Measurements from ENCODE around the gene BSPH1.
A peak's percentile ranks its signal among the peaks of the same experiment; 100 is the strongest.
"Not testable (repeated sequence)": the region's sequence is repeated elsewhere in the genome, so short reads cannot be mapped to it uniquely, and the experiment has no call there.

Gene BSPH1, protein sequence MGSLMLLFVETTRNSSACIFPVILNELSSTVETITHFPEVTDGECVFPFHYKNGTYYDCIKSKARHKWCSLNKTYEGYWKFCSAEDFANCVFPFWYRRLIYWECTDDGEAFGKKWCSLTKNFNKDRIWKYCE

DNA sequence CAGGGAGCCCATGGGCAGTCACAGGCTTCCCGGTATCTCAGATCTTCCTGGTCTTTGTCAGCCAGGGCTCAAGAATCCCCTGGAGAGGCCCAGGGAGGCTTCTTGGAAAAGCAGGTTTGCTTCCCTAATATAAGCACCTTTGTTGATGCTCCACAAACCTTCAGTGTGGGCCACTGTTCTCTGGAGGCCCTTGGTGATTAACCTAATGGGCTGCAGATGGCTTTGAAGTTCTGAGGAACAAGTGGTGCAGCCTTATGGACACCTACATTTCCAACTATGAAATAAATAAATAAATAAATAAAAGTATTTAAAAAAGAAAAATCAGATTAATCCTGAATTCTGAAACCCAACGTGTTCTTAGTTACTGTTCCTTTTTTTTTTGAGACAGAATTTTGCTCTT is at the start of gene BSPH1:
BSPH1 (minus strand) TSS at position 101 of the 400 bp plus-strand sequence; CDS start at position 12, 89 bp downstream.
- DNase-seq (ENCODE audit: low read depth): no peak

DNA sequence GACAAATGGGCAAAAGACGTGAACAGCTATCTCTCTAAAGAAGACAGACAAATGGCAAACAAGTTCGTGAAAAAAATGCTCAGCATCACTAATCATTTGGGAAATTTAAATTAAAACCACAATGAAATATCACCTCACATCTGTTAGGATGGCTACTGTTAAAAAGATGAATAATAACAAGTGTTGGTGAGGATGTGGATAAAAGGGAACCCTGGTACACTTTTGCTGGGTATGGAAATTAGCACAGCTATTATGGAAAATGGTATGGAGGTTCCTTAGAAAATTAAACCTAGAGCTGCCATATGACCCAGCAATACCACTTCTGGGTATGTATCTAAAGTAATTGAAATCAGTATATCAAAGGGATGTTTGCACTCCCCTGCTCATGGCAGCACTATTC is 44.8 kb upstream of the BSPH1 start:
- DNase-seq (ENCODE audit: low read depth): no peak

DNA sequence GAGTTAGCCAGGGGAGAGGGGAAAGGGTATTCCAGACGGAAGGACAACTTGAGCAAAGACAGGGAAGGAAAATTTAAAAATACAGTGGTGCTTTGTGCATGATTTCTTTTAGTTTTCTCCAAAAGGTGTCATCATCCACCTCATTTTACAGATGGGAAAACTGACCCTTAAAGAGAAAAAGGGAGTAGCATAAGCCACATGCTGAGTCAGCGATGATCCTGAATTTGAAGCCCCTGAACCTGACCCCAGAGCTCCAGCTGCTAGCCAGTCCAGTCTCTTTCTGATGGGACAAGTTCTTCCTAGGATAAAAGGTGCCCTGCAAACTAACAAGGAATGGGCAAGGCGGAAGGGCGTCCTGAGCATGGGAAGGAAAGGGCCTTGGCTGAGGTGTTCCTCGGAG is 41.6 kb upstream of the BSPH1 start:
- no peak for DNase-seq (ENCODE audit: low read depth)

DNA sequence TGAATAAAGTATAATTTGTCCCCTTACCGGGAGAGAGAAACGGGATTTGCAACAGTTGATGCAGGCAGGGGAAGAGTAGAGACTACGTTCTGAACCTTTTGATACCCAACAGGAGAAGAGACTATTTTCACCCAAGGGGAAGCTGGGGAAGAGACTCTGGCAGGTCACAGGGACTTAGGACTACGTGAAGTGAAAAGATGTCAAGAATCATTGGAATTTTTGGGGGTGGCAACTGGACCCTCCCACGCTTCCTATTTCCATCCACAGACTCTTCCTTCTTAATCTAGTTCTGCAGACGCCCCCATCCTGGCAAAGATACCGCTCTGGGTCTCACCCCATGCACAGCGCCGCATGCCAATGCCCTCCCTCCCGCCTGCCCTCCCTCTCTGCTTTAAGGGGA is 38.1 kb upstream of the BSPH1 start:
- no peak for DNase-seq (ENCODE audit: low read depth)

DNA sequence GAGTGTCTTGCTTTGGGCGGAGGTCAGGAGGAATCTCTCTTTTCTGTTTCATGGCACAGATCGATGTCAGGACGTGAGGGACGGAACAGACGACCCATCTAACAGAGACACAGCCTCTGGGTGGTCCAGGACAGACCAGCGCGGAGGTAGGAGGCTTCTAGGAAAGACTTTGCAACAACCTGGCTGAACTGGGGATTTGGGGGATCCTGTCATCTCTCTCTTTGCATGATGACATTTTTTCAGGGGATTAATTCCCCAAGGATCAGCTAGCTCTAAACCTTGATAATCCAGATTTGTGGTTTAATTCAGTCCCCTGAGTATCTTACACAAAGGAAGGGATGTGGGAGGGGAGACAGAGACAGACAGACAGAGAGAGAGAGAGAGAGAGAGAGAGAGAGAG is 37.5 kb upstream of the BSPH1 start:
- no peak for DNase-seq (ENCODE audit: low read depth)

DNA sequence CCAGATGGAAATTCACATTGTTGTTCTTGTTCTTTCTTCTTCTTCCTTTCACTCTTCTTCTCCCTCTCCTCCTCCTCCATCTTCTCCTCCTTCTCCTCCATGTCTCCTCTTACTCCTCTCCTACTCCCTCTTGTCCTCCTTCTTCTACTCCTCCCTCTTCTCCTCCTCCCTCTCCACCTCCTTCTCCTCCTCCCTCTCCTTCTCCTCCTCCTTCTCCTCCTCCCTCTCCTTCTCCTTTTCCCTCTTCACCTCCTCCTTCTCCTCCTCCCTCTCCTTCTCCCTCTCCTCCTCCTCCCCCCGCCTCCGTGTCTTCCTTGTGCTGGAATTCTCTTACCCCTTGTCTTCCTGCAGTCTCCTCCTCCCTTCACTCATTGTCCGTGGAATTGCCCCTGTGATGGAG is 33.5 kb upstream of the BSPH1 start:
- DNase-seq (ENCODE audit: low read depth): no peak

DNA sequence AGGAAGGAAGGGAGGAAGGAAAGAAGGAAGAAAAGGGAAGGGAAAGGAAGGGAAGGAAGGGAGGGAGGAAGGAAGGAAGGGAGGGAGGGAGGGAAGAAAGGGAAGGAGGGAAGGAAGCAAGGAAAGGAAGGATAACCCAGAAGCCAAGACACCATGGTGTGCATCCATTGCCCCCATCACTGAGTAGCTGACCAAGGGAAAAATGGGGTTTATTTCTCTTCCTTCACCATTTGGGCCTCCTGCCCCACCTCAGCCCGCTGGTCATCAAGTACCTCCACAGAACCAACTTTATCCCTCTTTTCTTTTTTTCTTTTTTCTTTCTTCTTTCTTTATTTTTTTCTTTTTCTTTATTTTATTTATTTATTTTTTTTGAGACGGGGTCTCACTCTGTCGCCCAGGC is 31.5 kb upstream of the BSPH1 start:
- no peak for DNase-seq (ENCODE audit: low read depth)

DNA sequence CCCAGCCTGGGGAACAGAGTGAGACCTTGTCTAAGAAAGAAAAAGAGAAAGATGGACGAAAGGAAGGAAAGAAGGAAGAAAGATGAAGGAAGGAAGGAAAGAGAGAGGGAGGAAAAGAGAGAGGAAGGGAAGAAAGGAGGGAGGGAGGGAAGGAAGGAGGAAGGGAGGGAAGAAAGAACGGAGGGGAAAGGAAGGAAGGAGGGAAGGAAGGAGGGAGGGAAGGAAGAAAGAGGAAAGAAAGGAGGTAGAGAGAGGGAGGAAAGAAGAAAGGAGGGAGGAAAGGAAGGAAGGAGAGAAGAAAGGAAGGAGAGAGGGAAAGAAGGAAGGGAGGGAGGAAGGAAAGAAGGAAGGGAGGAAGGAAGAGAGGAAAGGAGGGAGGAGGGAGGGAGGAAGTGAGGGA is 31.0 kb upstream of the BSPH1 start:
- DNase-seq (ENCODE audit: low read depth): no peak

DNA sequence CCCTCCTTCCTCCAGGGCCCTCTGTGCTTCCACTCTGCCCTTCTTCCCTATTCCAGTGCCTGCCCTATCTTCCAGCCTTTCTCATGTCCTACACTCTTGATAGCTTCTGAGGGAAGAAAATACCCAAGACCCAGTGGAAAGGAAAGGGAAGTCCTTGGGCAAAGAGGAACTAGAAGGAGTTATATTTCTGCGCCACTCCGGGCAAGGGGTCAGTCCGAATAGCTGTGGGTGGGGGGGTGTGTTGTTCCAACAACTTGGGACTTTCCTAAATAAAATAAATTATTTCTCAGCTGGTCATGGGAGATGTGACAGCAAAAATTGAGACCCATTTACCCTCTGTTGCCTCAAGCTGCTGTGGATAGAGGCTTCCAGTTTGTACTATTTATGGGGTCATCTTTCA is 28.7 kb upstream of the BSPH1 start:
- no peak for DNase-seq (ENCODE audit: low read depth)

DNA sequence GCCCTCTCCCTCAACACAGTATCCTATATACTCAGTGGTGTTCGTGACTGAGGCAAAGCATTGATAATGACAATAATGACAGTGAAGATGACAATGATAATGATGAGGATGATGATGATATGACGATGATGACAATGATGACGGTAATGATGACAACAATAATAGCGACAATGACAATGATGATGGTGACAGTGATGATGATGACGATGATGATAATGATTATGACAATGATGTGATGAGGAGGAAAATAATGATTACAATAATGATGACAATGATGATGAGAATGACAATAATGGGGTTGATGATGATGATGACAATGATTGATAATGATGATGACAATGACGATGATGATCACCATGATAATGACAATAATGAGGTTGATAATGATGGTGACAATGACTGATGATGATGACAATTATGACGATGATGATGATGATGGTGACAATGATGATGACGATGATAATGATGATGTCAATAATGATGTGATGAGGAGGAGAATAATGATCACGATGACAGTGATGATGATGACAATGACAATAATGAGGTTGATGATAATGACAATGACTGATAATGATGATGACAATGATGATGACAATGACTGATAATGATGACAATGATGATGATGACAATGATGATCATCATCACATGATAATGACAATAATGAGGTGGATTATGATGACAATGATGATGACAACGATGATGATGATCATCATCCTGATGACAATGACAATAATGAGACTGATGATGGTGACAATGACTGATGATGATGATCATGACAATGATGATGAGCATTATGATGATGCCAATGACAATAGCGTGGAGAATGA is 19.2 kb upstream of the BSPH1 start:
- no peak for DNase-seq (ENCODE audit: low read depth)

DNA sequence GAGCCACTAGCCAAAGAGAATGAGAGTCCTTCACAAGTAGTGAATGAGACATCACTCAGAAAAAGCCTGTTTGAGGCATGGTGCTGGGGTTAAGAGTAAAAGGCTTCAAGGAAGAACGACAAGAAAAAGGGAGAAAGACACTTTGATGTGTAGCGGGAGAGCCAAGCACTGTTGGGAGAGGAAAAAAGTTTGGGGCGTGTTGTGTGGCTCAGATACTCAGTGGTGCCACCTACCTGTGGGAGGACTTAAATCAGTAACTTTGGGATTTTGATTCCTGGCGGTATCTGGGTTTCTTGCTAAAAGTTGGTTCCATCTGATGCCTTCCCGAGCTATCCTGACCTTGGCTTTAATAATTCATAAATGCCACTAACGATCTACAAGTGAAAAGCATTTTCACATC is 14.8 kb upstream of the BSPH1 start:
- no peak for DNase-seq (ENCODE audit: low read depth)

DNA sequence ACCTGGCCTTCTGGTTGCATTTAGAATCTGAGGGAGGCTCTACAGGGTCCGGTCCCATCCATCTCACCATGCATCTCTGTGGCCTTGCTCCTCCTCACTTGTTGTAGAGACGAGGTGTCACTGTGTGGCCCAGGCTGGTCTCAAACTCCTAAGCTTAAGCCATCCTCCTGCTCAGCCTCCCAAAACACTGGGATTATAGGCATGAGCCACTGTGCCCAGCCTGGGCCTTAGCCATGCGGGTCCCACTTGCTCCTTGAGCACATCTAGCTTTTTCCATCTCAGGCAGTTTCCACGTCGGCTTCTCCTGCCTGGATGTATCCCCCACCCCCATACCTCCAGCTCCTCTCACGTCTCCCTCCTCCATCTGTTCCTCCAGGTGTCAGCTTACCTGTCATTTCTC is 12.3 kb upstream of the BSPH1 start:
- no peak for DNase-seq (ENCODE audit: low read depth)

DNA sequence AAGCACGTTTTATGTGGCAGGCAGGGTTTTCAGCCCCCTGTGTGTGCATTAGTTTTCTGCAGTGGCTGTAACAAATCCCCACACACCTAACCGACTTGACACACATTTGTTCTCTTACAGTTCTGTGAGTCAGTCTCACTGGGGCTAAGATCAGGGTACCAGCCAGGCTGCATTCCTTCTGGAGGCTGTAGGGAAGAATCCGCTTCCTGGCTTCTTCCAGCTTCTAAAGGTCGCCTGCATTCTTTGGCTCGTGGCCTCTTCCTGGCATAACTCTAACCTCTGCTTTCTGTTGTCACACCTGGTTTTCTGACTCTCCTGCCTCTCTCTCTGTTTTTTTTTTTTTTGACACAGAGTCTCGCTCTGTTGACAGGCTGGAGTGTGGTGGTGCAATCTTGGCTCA is 8.9 kb upstream of the BSPH1 start:
- no peak for DNase-seq (ENCODE audit: low read depth)

DNA sequence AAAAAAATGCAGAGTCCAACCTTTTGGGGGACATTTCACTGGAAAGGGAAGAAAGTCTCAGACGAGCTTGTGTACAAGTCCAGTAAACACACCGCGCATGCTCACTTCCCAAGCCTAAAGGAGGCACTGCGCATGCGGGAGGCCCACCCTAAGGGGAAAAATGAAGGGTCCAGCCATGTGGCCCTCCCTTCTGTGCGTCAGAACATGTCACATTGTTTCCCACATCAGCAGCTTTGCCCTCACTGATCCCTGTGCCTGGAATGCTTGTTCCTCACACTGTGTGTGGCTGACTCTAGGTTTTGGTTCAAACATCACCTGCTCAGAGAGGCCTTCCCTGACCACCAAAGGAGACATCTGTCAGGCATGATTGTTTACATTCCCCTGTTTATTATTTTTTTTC is 6.8 kb upstream of the BSPH1 start:
- no peak for DNase-seq (ENCODE audit: low read depth)

DNA sequence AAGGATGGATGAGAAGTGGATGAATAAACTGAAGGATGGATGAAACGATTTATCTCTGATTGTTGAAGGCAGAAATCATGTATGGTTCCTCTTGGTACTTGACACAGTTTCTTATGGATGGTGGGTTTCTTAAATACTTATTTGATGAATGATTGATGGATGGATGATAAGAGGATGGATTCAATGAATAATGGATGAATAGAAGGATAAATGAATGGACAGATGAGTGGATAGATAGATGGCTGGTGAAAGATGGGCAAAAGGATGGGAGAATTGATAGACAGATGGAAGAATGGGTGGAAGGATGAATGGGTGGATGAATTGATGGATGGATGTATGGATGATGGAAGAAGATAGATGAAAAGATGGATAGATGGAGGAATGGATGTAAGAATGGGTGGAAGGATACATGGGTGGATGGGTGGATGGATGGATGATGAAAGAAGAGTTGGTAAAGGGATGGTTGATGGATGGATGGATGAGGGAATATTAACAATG is 4.3 kb upstream of the BSPH1 start:
- no peak for DNase-seq (ENCODE audit: low read depth)

DNA sequence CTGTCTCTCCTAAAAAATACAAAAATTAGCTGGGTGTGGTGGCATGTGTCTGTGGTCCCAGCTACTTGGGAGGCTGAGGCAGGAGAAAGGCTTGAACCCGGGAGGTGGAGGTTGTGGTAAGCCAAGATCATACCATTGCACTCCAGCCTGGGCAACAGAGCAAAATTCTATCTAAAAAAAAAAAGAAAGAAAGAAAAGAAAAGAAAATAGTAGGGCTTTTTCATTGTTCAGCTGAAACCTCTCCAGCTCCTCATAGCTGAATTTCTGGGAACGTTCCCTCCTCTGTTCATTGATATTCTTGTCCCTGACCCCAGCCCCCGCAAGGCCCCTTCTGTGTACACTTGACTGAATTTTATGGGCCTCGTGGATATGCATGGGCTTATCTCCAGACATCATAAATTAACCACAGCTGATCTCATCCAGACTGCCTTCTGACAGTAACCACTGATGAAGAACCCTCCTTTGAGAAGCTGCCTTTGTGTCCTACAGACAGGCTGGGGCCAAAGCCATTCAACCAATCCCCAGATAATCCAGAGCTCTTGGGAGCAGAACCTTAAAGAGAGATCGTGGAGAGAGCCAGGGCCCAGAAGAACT is 2.3 kb upstream of the BSPH1 start, which contains the start of gene ELSPBP1:
ELSPBP1 (plus strand) TSS at position 424 of the 594 bp plus-strand sequence. CDS start 14,036 bp downstream, outside the sequence.
- DNase-seq (ENCODE audit: low read depth): peak; percentile 4

DNA sequence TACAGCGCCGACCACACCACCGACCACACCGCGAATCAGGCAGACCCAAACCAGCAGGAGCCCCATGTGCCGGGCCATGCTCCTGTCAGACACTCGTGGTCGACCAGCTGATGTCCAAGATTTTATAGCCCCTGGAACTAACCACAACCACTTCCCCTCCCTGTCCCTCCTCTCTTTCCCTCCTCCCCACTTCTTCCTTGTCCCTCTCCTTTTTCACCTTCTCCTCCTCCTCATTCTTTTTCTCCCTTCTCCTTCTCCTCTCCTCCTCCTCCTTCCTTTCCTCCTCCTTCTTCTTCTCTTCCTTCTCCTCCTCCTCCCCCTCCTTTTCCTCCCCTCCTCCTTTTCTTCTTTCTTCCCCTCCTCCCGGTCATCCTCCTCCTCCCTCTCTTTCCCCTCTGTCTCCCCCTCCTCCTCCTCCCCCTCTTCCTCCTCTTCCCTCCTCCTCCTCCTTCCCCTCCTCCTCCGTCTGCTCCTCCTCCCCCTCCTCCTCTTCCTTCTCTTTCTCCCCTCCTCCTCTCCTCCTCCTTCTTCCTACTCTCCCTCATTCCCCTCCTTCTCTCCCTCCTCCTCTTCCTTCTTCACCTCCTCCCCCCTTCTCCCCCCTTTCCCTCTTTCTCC is 670 bp downstream of the BSPH1 start:
- no peak for DNase-seq (ENCODE audit: low read depth)

DNA sequence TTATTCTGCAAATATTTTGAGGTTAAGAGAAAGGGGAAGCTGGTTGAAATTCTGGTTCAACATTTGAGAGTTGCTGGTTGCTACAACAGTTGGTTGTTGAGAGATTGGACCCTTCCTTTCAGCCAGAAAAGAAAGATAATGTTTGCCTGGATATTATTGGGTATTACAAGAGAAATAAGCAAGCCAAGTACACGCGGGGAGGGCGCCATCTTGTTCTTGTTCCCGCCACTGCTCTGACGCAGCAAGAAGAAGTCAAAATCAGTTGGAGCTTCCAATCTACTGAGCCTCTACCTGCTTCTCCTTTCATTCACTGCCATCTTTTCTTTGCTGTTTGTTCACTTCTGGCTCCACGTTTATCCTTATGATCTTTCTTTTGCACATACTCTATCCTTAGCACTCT is 18.4 kb downstream of the BSPH1 start:
- DNase-seq (ENCODE audit: low read depth): no peak

DNA sequence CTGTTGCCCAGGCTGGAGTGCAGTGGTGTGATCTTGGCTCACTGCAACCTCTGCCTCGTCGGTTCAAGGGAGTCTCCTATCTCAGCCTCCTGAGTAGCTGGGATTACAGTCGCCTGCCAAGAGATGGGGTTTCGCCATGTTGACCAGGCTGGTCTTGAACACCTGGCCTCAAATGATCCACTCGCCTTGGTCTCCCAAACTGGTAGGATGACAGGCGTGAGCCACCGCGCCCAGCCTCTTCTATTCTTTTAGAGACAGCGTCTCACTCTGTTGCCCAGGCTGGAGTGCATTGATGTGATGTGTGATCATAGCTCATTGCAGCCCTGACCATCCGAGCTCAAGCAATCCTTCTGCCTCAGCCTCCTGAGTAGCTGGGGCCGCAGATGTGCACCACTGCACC is 36.0 kb downstream of the BSPH1 start:
- not testable (repeated sequence) for DNase-seq (ENCODE audit: low read depth)

DNA sequence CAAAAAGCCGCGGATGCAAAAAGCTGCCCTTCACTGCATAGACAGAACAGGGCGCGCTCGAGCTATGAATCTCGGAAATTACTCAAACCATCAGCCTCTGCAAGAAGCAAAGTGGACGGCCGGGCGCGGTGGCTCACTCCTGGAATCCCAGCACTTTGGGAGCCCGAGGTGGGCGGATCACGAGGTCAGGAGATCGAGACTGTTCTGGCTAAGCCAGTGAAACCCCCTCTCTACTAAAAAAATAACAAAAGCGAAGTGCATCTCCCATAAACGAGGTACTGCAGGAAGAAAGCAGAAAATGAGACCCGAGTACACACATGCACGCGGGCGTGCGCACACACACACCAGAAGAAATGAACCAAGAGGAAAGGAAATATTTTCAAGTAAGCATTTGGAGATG is 39.8 kb downstream of the BSPH1 start:
- not testable (repeated sequence) for DNase-seq (ENCODE audit: low read depth)

DNA sequence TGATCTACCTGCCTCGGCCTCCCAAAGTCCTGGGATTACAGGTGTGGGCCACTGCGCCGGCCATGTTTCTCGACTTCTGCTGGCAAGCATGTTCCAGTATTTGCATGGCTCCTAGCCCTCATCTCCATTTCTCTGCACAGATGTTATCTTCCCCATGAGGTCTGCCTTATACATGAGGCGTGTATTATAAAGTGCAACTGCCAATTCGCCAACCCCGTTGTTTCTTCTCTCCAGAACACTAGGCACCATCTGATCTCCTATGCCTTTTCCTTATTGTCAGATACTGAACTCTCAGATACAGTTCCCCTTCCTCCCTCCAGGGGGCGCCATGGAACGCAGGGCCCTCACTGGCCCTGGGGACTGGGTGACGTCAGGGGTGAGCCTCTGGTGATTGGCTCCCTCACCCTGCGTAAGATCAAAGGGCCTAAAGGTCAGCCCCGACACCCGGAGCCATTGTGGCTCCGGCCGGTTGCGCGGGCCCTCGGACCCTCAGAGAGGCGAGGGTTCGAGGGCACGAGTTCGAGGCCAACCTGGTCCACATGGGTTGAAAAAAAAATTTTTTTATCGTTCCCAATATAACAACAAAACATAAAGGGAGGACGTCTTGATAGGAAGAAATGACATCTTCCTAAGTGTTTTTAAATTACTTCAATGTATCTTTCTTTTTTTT is 42.0 kb downstream of the BSPH1 start:
- DNase-seq (ENCODE audit: low read depth): not testable (repeated sequence)

DNA sequence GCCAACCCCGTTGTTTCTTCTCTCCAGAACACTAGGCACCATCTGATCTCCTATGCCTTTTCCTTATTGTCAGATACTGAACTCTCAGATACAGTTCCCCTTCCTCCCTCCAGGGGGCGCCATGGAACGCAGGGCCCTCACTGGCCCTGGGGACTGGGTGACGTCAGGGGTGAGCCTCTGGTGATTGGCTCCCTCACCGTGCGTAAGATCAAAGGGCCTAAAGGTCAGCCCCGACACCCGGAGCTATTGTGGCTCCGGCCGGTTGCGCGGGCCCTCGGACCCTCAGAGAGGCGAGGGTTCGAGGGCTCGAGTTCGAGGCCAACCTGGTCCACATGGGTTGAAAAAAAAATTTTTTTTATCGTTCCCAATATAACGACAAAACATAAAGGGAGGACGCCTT is 63.4 kb downstream of the BSPH1 start:
- DNase-seq (ENCODE audit: low read depth): not testable (repeated sequence)
